Heart left ventricle (tissue), 13 donors: ENCODE results near the gene MEF2A.

Experiments
- CTCF ChIP-seq, 12 donors: fragments of 200-600 bp; sonication (generic) in 4 of 12; IDR thresholded peaks; one replicate each; pipeline versions ENCODE4 v1.5.0 to v1.8.0; 2018 to 2022; ENCODE audit warnings: antibody characterized with exemption in 12 of 12, mild to moderate bottlenecking in 5 of 12
- POLR2A ChIP-seq, 2 donors: fragments of 450-650 bp; IDR thresholded peaks; one replicate each; pipeline ENCODE4 v1.6.1; 2017; ENCODE audit warnings: antibody characterized with exemption in 2 of 2, mild to moderate bottlenecking in 2 of 2, moderate library complexity in 2 of 2
- donor health status: ischemic (EF 13 %, LVEDD 7.1; RV severe dilation, severe dysfunction).
- donor health status: DM: no; HTN: yes; CAD: no.
- donor health status: DM: no; HTN: no; CAD: no.
- donor health status: ischemic (EF 25% LVEDD 6.9; RV normal size, moderate dysfunction).
- donor health status: ischemic (EF 25% LVEDD 5.7; RV mildly dilated, moderate dysfunction).
- donor health status: ischemic (EF 35%, LVEDD 5.7; RV mildly dilated, moderate dysfunction).
- donor health status: nonischemic (EF 11% LVEDD 7.7; RV severe dilation, severe dysfunction).
- donor health status: DM: yes; HTN: yes; CAD: no.
- donor health status: PGD.
- donor health status: ischemic (EF 29% LVEDD 5.4; RV normal size, mild dysfunction).
- donor health status: nonischemic (EF 23%, LVEDD 6.1; RV moderate dilation, normal function).

GRCh38 chr15:99536422-99537040 is 29.3 kb upstream of the MEF2A start:
- TF ChIP-seq CTCF (IDR thresholded peaks at IDR 0.05) (no peak), POLR2A (IDR thresholded peaks at IDR 0.05) (no peak)
